Measurements from ENCODE around the gene PARVB. TPM values are rescaled to one million over a fixed set of nuclear protein-coding genes. Genes with fewer than 3 reads are reported as not detected.
"Not testable (repeated sequence)": the region's sequence is repeated elsewhere in the genome, so short reads cannot be mapped to it uniquely, and the experiment has no call there.

The PARVB gene
- total RNA-seq, 1 donor from 2014 or later, result 6.6 TPM

- no peak for DNase-seq
Measured at GRCh38 chr22:43998679-43999264, 25.3 kb upstream of the PARVB start.

DNA sequence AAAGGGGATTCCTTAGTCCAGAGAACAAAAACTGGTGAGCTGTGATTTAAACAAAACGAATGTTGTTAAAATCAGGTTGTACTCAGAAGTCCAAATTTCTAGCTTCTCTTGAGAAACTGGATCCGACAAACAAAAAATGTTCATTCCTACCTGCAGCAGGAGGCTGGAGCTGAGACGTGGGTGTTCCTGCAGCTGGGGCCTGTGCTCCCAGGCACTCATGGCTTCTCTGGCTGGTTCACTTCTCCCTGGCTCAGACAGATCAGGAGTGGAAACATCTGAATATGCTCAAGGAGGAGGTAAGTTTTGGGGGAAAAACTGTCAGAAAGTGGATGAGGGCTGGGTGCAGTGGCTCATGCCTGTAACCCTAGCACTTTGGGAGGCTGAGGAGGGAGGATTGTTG, 24.7 kb upstream of the PARVB start:
- no peak for DNase-seq

DNA sequence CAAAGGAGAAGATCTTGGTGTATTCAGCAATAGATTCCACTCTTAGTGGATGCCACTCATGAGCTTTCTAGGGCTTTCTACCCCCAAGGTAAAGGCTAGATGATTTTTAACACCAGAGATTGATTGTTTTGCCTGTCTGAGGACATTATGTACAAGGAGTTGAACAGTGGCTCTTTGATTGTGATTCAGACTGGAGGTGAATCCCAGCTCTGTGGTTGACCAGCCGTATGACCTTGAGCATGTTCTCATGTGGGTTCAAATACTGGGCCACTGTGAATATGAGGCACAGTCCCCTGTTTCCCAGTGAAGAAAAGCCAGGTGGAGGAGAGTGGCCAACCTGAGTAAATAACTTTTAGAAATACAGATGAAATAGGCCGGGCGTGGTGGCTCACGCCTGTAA, 24.0 kb upstream of the PARVB start:
- no peak for DNase-seq

GRCh38 chr22:44001521-44001920, 22.6 kb upstream of the PARVB start:
- no peak for DNase-seq

DNA sequence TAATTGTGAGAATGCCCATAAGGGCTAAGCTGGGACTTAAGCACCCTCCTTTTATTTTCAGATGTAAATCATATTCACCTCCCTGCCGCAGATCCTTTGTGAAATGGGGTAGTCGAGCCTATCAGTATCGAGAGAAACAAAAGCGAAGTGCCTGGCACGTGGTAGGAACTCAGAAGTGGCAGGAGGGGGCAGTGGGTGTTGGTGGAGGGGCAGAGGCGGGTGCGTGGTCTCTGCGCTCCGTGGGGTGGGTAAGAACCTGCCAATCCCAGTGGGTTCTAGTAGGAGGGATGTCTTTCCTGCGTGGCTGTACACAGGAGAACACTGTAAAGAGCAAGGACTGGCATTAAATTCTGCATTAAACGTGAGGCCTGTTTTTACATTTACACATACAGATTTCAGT, 21.8 kb upstream of the PARVB start:
- no peak for DNase-seq

GRCh38 chr22:44002997-44003396, 21.1 kb upstream of the PARVB start:
- no peak for DNase-seq

GRCh38 chr22:44003405-44004103, 20.5 kb upstream of the PARVB start:
- no peak for DNase-seq

GRCh38 chr22:44004104-44004460, 20.0 kb upstream of the PARVB start:
- no peak for DNase-seq

- no peak for DNase-seq
Measured at GRCh38 chr22:44005524-44005923, 18.6 kb upstream of the PARVB start.

DNA sequence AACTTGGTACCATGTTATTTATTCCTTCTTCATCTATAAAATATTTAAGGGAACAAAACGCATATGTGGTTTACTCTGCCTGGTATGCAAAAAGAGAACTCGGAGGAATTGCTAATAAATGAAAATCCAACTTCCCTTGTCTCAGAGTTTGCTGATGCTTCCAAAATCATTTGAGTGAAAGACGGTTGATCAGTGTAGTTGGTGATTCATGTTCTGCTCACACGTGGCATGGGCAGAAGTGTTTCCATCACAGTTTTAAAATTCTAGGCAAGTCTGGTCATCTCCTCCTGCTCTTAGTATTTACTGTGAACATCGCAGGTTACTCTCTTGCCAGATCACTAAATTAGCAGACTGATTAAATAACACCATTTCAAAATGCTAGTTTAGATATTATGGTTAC, 11.9 kb upstream of the PARVB start:
- DNase-seq, result no peak

DNA sequence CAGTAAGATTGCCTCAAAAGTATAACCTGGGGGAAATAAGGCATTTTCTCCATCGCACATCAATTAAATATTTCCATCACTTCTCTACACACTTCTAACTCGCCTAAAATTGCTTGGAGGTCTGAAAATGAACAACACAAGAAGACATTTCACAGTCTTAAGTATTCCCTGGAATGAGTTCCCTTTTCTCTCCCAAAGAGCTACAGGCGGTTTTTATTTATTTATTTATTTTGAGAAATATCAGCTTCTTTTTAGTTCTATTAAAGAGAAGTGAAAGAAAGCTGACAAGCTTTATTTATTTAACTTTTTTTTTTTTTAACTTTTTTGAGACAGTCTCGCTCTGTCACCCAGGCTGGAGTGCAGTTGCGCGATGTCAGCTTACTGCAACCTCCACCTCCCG, 11.5 kb upstream of the PARVB start:
- DNase-seq, result no peak

DNA sequence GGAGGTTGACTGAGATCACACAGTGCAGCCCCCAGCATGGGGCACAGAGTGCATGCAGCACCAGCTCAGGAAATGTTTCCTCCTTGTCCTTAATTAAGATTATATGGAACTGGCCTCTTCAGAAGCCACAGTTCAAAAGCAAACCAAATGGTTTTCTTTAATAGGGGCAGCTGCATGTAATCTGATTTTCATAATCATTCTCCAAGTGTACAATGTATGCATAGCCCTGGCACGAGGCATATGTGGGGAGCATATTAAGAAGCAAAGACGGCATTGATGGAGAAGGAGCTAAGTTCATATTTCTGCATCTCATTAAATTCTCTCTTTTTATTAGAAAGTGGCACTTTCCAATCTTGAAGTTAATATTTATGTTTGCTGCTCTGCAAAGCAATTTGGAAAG, 9.9 kb upstream of the PARVB start:
- DNase-seq, result no peak

GRCh38 chr22:44016586-44016985, 7.5 kb upstream of the PARVB start:
- not testable (repeated sequence) for DNase-seq

GRCh38 chr22:44018594-44018993, 5.5 kb upstream of the PARVB start:
- no peak for DNase-seq

DNA sequence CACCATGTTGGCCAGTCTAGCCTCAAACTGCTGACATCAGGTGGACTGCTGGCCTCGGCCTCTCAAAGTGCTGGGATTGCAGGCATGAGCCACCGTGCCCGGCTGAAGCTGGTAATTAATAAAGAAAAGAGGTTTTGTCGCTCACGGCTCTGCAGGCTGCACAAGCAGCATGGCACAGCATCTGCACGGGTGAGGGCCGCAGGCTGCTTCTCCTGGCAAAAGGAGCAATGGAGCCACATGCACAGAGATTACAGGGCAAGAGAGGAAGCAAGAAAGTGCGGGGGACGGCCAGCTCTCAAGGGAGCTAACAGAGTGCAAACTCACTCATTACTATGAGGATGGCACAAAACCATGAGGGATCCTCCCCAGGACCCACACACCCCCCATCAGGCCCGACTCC, 4.7 kb upstream of the PARVB start:
- DNase-seq, result no peak

- DNase-seq, result no peak
Measured at GRCh38 chr22:44019846-44020245, 4.3 kb upstream of the PARVB start.

DNA sequence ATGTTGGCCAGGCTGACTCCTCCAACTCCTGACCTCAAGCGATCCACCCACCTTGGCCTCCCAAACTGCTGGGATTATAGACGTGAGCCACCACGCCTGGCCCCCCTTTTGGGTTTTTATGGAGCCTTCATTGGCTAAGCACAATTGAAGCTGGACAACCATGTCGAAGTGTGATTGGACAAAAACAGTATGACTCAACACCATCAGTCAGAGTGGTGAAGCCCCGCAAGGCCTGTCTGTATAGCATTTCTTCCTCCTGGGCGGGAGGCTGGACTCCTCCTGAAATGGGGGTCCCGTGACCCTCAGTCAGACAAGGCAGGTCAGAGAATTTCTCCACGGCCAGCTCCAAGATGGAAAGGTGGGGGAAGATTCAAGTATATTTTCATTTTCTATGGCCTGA, 3.1 kb upstream of the PARVB start:
- DNase-seq, result no peak

- peak; percentile 19 for DNase-seq
Measured at GRCh38 chr22:44023404-44024287, 456 bp upstream of the PARVB start.

- no peak for DNase-seq
Measured at GRCh38 chr22:44025171-44026065, 1.3 kb downstream of the PARVB start.

DNA sequence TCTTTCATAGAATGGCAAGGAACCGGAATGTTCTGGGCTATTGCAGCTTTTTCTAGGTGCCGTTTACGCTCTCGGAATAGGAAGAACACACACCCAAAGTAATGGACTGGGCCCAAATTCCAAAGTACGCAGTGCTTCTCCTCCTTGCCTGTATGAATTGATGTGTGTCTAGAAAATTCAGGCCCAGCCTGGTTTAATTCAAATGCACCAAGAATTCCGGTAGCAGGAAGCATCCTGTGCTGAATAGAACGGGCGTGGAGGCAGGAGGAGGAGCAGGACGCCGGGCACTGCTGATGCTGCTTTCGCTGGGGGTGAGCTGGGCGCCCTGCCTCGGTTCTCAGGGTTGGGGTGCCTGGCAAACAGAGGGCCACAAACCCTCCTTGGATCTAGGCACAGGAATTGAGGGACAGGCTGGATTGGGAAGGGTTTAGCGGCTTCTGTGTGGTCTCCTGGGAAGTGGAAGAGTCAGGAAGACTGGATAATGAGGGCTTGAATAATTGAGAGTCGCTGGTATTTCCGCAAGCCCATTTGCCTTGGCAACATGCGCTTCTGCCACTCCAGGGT, 2.0 kb downstream of the PARVB start:
- no peak for DNase-seq

GRCh38 chr22:44026630-44027511, 2.8 kb downstream of the PARVB start:
- peak; percentile 72 for DNase-seq

Data from skin of body (tissue), 2 donors.